Measurements from ENCODE around the gene PPP6R2. TPM values are rescaled to one million over a fixed set of nuclear protein-coding genes. Genes with fewer than 3 reads are reported as not detected.

PPP6R2 gene
- total RNA-seq, 3 donors from 2014 or later (not counting 1 experiment from before 2014, with no cell fraction given), result 76.0 to 103 (median 78.1) TPM

DNA sequence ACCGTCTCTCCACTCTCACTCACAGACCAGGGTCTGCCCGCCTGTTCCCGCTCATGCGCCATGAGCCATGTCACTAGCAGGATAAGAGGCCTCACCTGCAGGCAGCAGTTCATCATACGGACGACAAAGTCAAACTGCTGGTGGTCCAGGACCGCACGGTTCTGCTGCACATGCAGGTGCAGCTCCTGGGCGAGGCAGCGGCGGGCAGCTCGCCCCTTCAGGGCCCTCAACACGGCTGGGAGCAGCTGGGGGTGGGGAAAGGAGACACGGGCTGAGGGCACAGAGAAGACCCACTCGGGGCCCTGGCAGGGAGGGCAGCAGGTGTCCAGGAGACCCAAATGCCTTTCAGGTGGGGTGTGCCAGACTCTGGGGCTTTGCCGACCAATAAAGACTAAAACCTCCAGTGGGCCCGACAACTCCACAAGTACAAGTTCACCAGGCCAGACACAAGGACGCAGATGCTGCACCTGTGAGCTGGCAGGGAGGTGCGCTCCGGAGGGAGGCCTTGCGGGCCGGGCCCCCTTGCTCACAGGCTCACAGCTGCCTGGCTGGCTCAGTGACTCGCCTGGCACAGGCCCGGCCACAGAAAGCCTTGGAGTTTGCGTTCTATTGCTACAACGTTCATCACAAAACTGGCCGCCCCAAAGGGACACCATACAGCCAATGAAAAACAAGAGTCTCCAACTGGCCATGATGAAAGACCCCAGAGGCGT lies 120.2 kb downstream of the PPP6R2 start:
- ATAC-seq, result no peak
- intact Hi-C loops (cut with micrococcal nuclease), result no loop called here
- no peaks in the 10 kb centered on the region for H3K9me3 Mint-ChIP-seq
- H3K27ac Mint-ChIP-seq, result no peak overlapping the region
- no peak for DNase-seq
- H3K4me3 Mint-ChIP-seq, result no peak overlapping the region
- WGBS (ENCODE audit: insufficient coverage), result 95% methylated on average over 28 of the region's 28 CpGs
- peaks cover 7% of the 10 kb centered on the region for H3K4me1 ChIP-seq (ENCODE audit: control insufficient read depth, insufficient read depth, low read length)
- peaks cover 8 to 20% of the 10 kb centered on the region in 2 donors for H3K4me1 Mint-ChIP-seq
- H3K27ac ChIP-seq (ENCODE audit: low read length), result no peak overlapping the region
- H3K36me3 Mint-ChIP-seq, result no peaks in the 10 kb centered on the region
- H3K4me3 ChIP-seq (ENCODE audit: low read length), result no peak overlapping the region
- no peaks in the 10 kb centered on the region for H3K27me3 Mint-ChIP-seq (ENCODE audit: low read depth in 2 of 2)
- H3K27me3 ChIP-seq (ENCODE audit: control insufficient read depth, insufficient read depth, low read length), result no peaks in the 10 kb centered on the region
- TF ChIP-seq, protein P1, sequence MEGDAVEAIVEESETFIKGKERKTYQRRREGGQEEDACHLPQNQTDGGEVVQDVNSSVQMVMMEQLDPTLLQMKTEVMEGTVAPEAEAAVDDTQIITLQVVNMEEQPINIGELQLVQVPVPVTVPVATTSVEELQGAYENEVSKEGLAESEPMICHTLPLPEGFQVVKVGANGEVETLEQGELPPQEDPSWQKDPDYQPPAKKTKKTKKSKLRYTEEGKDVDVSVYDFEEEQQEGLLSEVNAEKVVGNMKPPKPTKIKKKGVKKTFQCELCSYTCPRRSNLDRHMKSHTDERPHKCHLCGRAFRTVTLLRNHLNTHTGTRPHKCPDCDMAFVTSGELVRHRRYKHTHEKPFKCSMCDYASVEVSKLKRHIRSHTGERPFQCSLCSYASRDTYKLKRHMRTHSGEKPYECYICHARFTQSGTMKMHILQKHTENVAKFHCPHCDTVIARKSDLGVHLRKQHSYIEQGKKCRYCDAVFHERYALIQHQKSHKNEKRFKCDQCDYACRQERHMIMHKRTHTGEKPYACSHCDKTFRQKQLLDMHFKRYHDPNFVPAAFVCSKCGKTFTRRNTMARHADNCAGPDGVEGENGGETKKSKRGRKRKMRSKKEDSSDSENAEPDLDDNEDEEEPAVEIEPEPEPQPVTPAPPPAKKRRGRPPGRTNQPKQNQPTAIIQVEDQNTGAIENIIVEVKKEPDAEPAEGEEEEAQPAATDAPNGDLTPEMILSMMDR (IDR thresholded peaks at IDR 0.05), result no peak
- H3K36me3 ChIP-seq (ENCODE audit: control insufficient read depth, insufficient read depth, low read length), result peaks cover 94% of the 10 kb centered on the region
- H3K9me3 ChIP-seq (ENCODE audit: control insufficient read depth, insufficient read depth, low read length), result no peaks in the 10 kb centered on the region

DNA sequence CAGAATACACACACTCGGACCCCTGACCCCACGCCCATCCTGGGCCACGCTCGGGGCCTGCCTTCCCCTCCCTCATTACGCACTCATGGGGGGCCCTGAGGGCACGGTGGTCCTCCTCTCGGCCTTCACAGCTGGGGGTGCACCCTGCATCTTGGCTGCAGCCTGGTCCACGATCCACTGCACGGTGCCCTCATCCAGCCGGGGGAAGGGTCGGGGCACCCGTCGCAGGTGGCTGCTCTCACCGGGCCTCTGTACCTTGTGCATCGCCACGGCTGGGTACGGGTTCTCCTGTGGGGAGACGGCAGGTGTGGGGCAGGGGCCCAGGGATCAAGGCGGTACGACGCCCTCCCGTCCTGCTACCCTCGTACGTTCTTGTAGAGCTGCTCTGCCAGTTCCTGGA lies 121.3 kb downstream of the PPP6R2 start:
- H3K27me3 ChIP-seq (ENCODE audit: control insufficient read depth, insufficient read depth, low read length), result no peaks in the 10 kb centered on the region
- H3K36me3 ChIP-seq (ENCODE audit: control insufficient read depth, insufficient read depth, low read length), result peaks cover 83% of the 10 kb centered on the region
- ATAC-seq, result no peak
- no peaks in the 10 kb centered on the region for H3K9me3 ChIP-seq (ENCODE audit: control insufficient read depth, insufficient read depth, low read length)
- no peak overlapping the region for H3K27ac Mint-ChIP-seq
- no peaks in the 10 kb centered on the region for H3K9me3 Mint-ChIP-seq
- TF ChIP-seq, protein P1 (IDR thresholded peaks at IDR 0.05), result no peak
- peaks cover 18% of the 10 kb centered on the region for H3K4me1 ChIP-seq (ENCODE audit: control insufficient read depth, insufficient read depth, low read length)
- intact Hi-C loops (cut with micrococcal nuclease), result no loop called here
- H3K27ac ChIP-seq (ENCODE audit: low read length), result no peak overlapping the region
- no peaks in the 10 kb centered on the region for H3K27me3 Mint-ChIP-seq (ENCODE audit: low read depth in 2 of 2)
- no peak overlapping the region for H3K4me3 Mint-ChIP-seq
- H3K4me1 Mint-ChIP-seq, result peaks cover 14 to 27% of the 10 kb centered on the region in 2 donors
- no peak for DNase-seq
- WGBS (ENCODE audit: insufficient coverage), result 92% methylated on average over 24 of the region's 24 CpGs
- H3K4me3 ChIP-seq (ENCODE audit: low read length), result no peak overlapping the region
- no peaks in the 10 kb centered on the region for H3K36me3 Mint-ChIP-seq

DNA sequence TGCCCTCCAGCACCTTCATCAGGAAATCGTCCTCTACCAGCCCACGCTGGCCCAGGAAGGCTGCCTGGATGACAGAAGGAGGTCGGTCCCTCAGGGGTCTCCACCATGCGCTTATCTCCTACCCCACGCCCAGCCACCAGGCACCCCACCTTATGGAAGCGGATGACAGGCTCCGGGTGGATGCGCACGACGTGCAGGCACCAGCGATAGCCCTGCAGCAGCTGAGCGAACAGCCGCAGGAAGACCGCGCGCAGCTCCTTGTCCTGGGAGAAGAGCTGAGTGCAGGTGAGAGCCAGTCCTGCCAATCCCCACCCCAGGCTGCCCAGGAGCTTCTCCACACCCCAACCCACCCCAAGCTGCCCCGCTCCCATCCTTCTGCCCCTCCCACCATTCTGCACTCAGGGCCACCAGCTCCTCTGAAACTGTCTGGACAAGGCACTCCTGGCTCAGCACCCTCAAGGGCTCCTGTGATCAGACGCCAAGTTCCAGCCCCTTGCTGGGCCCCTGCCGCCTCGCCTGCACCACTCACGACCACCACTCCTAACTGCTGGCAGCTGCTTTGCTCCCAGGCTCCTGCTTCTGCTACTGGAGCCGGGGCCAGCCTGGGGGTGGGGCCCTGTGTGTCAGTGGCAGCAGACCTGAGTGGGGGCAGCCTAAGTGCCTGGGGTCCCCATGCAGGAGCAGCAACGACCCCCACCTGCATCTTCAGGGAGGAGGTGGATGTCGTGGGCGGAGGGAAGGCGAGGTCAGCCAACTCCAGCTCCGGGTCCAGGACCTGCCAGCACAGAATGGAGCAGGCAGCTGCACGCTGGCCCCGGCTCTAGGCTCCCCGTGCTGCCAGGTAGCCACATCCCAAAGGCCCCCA lies 122.2 kb downstream of the PPP6R2 start:
- no peak overlapping the region for H3K4me3 Mint-ChIP-seq
- no peaks in the 10 kb centered on the region for H3K36me3 Mint-ChIP-seq
- DNase-seq (no peak), ATAC-seq (no peak)
- no peak overlapping the region for H3K27ac ChIP-seq (ENCODE audit: low read length)
- H3K27ac Mint-ChIP-seq, result no peak overlapping the region
- H3K4me3 ChIP-seq (ENCODE audit: low read length), result no peak overlapping the region
- 97% methylated on average over 30 of the region's 30 CpGs for WGBS (ENCODE audit: insufficient coverage)
- peaks cover 15 to 36% of the 10 kb centered on the region in 2 donors for H3K4me1 Mint-ChIP-seq
- intact Hi-C loops (cut with micrococcal nuclease), result no loop called here
- H3K4me1 ChIP-seq (ENCODE audit: control insufficient read depth, insufficient read depth, low read length), result peaks cover 27% of the 10 kb centered on the region
- no peaks in the 10 kb centered on the region for H3K27me3 ChIP-seq (ENCODE audit: control insufficient read depth, insufficient read depth, low read length)
- no peaks in the 10 kb centered on the region for H3K9me3 ChIP-seq (ENCODE audit: control insufficient read depth, insufficient read depth, low read length)
- no peaks in the 10 kb centered on the region for H3K9me3 Mint-ChIP-seq
- TF ChIP-seq, protein P1 (IDR thresholded peaks at IDR 0.05), result no peak
- H3K36me3 ChIP-seq (ENCODE audit: control insufficient read depth, insufficient read depth, low read length), result peaks cover 74% of the 10 kb centered on the region
- no peaks in the 10 kb centered on the region for H3K27me3 Mint-ChIP-seq (ENCODE audit: low read depth in 2 of 2)

Measured in natural killer cell (primary cell).